Spinal cord (tissue), 10 donors: ENCODE measurements around the gene COMMD10. TPM values are rescaled to one million over a fixed set of nuclear protein-coding genes. Genes with fewer than 3 reads are reported as not detected.

Experiments
- DNase-seq, 6 donors: peaks; one replicate each; pipeline versions ENCODE4 v3.0.0 to v3.0.0-alpha.2; 2013 to 2015; ENCODE audit warnings: low spot score in 6 of 6, low read depth in 4 of 6
- H3K27ac ChIP-seq: one replicate; pipeline ENCODE4 v1.5.1; 2013; ENCODE audit warnings: low read depth, low read length, control low read depth
- H3K27me3 ChIP-seq: one replicate; pipeline ENCODE4 v1.6.1; 2013; ENCODE audit warnings: low read length; ENCODE audit not compliant: control insufficient read depth, insufficient read depth
- H3K36me3 ChIP-seq: one replicate; pipeline ENCODE4 v1.6.1; 2013; ENCODE audit warnings: low read length; ENCODE audit not compliant: control insufficient read depth, insufficient read depth
- H3K4me1 ChIP-seq: one replicate; pipeline ENCODE4 v1.6.1; 2013; ENCODE audit warnings: low read length; ENCODE audit not compliant: control insufficient read depth, insufficient read depth
- H3K4me3 ChIP-seq: one replicate; pipeline ENCODE4 v1.5.1; 2013; ENCODE audit warnings: low read depth, low read length, control low read depth
- H3K9me3 ChIP-seq: one replicate; pipeline ENCODE4 v1.6.1; 2013; ENCODE audit warnings: low read length; ENCODE audit not compliant: control insufficient read depth, insufficient read depth
- WGBS: methylation state at CpG from one replicate; pipeline ENCODE4 v1.1.5; 2013; ENCODE audit warnings: missing lambda C conversion rate; ENCODE audit not compliant: insufficient coverage; 5-methylcytosine and 5-hydroxymethylcytosine counted together
- polyA plus RNA-seq, 2 donors: library from polyadenylated mRNA; unstranded; fragments of 120-200 nt; gene quantifications; one replicate each; pipeline ENCODE4 v1.2.1, GENCODE V29; 2013; ENCODE audit not compliant: insufficient read length in 2 of 2
- small RNA-seq: library from RNA; depleted of rRNA; stranded (forward); fragments of <200 nt; gene quantifications from one replicate; pipeline ENCODE3, GENCODE V24; 2014; ENCODE audit warnings: low replicate concordance
- total RNA-seq, 2 donors: library from RNA; depleted of rRNA in 1 of 2; stranded (reverse); fragments of 120-200 nt in 1 of 2; fragments of >200 nt in 1 of 2; gene quantifications; one replicate each; pipeline versions ENCODE4 v1.2.3 to v1.2.4, GENCODE V29; 2013 to 2014
- donor health status: healthy.

Gene COMMD10
- total and polyA plus RNA-seq, 4 donors: 30.0 to 63.3 (median 37.6) TPM

- no peaks in the 10 kb centered on the region for H3K36me3 ChIP-seq
- H3K4me1 ChIP-seq: no peaks in the 10 kb centered on the region
- DNase-seq: no peak
- H3K27me3 ChIP-seq: no peaks in the 10 kb centered on the region
- no peak overlapping the region for H3K27ac ChIP-seq
- H3K9me3 ChIP-seq: peaks cover 6% of the 10 kb centered on the region
- H3K4me3 ChIP-seq: no peak overlapping the region
Measured at GRCh38 chr5:116313366-116313765, 228.5 kb downstream of the COMMD10 start.

DNA sequence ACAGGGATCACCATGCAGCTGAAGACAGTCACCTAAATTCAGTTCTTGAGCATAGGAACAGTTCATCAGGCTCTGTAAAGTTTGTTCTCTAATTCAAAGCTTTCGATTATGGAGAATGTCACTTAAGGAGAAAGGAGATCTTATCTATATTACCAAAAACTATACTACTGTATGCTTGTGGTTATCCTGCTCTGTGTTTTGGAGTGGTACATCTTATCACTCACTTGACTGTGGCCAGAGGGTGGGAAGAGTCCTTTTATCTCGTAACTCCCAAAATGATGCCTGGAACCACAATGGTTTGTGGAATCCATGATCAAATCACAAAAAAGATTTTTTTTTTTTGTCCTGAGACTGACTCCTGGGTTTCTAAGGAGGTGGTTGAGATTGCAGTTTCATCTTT lies 230.7 kb downstream of the COMMD10 start:
- Histone ChIP-seq H3K4me1 (no peaks in the 10 kb centered on the region), H3K36me3 (no peaks in the 10 kb centered on the region), H3K4me3 (no peak overlapping the region), H3K9me3 (peaks cover 8% of the 10 kb centered on the region), H3K27ac (no peak overlapping the region), H3K27me3 (no peaks in the 10 kb centered on the region)
- no peak for DNase-seq
- WGBS: no CpG with 5 or more reads among the region's 2 CpGs

GRCh38 chr5:116318091-116318854 lies 233.4 kb downstream of the COMMD10 start:
- Histone ChIP-seq H3K36me3 (no peaks in the 10 kb centered on the region), H3K27me3 (no peaks in the 10 kb centered on the region), H3K4me1 (no peaks in the 10 kb centered on the region), H3K4me3 (no peak overlapping the region), H3K27ac (no peak overlapping the region), H3K9me3 (peaks cover 10% of the 10 kb centered on the region)
- DNase-seq: no peak
- 100% methylated on average over 1 of the region's 4 CpGs for WGBS

DNA sequence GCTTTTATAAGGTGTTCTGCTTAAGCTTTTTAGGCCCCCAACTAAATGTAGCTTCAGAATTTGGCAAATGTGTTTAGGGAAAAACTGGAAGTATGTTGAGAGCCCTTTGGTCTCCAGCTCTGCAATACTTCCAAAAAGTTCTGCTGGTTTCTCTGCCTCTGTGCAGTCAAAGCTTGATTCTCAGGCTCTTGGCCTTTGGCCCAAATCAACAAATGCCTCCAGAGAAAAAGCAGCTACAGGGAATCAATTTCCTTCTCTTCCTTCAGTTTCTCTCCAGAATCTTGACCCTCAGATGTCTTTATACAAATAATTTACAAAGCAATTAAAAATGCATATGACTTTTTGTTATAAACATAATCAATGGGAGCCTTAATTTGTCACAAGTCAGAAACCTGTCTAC lies 235.7 kb downstream of the COMMD10 start:
- peaks cover 11% of the 10 kb centered on the region for H3K9me3 ChIP-seq
- H3K4me3 ChIP-seq: no peak overlapping the region
- no peak overlapping the region for H3K27ac ChIP-seq
- DNase-seq: peak in 1 of 6 donors; percentile 35
- no peaks in the 10 kb centered on the region for H3K27me3 ChIP-seq
- H3K36me3 ChIP-seq: no peaks in the 10 kb centered on the region
- H3K4me1 ChIP-seq: no peaks in the 10 kb centered on the region

GRCh38 chr5:116329503-116329902 lies 244.7 kb downstream of the COMMD10 start:
- H3K4me3 ChIP-seq: no peak overlapping the region
- H3K4me1 ChIP-seq: no peaks in the 10 kb centered on the region
- no peaks in the 10 kb centered on the region for H3K36me3 ChIP-seq
- no peaks in the 10 kb centered on the region for H3K27me3 ChIP-seq
- no peak for DNase-seq
- 100% methylated on average over 2 of the region's 5 CpGs for WGBS
- H3K9me3 ChIP-seq: peaks cover 1% of the 10 kb centered on the region
- no peak overlapping the region for H3K27ac ChIP-seq

DNA sequence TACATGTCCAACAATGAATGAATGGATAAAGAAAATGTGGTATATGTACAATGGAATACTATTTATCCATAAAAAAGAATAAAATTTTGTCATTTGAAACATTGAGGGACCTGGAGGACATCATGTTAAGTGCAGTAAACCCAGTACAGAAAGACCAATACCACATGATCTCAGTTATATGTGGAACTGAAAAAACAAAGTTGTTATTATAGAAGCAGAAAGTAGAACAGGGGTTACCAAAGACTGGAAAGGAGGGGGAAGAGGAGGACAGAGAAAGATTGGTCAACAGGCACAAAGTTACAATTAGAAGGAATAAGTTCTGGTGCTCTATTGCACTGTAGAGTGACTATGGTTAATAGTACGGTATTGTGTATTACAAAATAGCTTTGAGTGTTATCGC lies 256.0 kb downstream of the COMMD10 start:
- no peaks in the 10 kb centered on the region for H3K36me3 ChIP-seq
- no peaks in the 10 kb centered on the region for H3K27me3 ChIP-seq
- H3K9me3 ChIP-seq: peaks cover 3% of the 10 kb centered on the region
- H3K4me1 ChIP-seq: no peaks in the 10 kb centered on the region
- no peak for DNase-seq
- H3K27ac ChIP-seq: no peak overlapping the region
- no CpG with 5 or more reads among the region's 2 CpGs for WGBS
- H3K4me3 ChIP-seq: no peak overlapping the region

Small RNA genes lying within 50 kb of the gene (small RNA-seq; reads per million reads assigned to genes)
- gene HMGN2P27 (not detected), gene RNU6-644P (not detected)

Other genes starting within 250 kb of the COMMD10 start
- 10 to 100 TPM; 69.4 to 84.3 TPM for gene ATG12, start 243.5 kb upstream of the COMMD10 start, total RNA-seq
- 10 to 100 TPM; 73.2 to 79.0 TPM for gene ATG12, start 243.5 kb upstream of the COMMD10 start, polyA plus RNA-seq
- 100 to 1,000 TPM in 1 of 2 donors, 10 to 100 TPM in 1; 97.7 to 118 TPM for gene AP3S1, start 243.1 kb upstream of the COMMD10 start, total RNA-seq
- gene AP3S1, start 243.1 kb upstream of the COMMD10 start, polyA plus RNA-seq: 100 to 1,000 TPM; 160 to 186 TPM
- gene LVRN, start 122.5 kb upstream of the COMMD10 start, total RNA-seq: 1 to 10 TPM in 1 of 2 donors, under 1 TPM in 1; 0.61 to 1.9 TPM
- gene LVRN, start 122.5 kb upstream of the COMMD10 start, polyA plus RNA-seq: 1 to 10 TPM; 1.0 to 1.3 TPM
- gene ARL14EPL, start 52.6 kb upstream of the COMMD10 start, total RNA-seq: not detected
- not detected for gene ARL14EPL, start 52.6 kb upstream of the COMMD10 start, polyA plus RNA-seq